ENCODE results near the gene SIPA1L3.

GRCh38 chr19:38206006-38206745 lies 299.2 kb downstream of the SIPA1L3 start:
- TF ChIP-seq CTCF (IDR thresholded peaks at IDR 0.05; ENCODE audit: poor library complexity) = no peak
- no peak for TF ChIP-seq EZH2 (IDR thresholded peaks at IDR 0.05; ENCODE audit: borderline replicate concordance)
- no peak for TF ChIP-seq EZH2phosphoT487 (IDR thresholded peaks at IDR 0.05; ENCODE audit: low read depth, severe bottlenecking, unreplicated experiment)
